HepG2 (cell line): ENCODE measurements around the gene TAS2R8. TPM values are rescaled to one million over a fixed set of nuclear protein-coding genes. Genes with fewer than 3 reads are reported as not detected.
A peak's percentile ranks its signal among the peaks of the same experiment; 100 is the strongest.

ENCODE experiments used
- ATAC-seq: fragments of 200-7000 bp; cut with Tn5 transposase; 3 replicates; pipeline ENCODE4 v1.9.1; 2020; ENCODE audit warnings: mild to moderate bottlenecking, moderate library complexity
- BruUV-seq: library from RNA; stranded (reverse); fragments of 400-500 nt; replicated peaks from 2 replicates; lab custom pipeline; 2021; lab: Mats Ljungman, UMichigan
- CTCF ChIA-PET: fragments of 300-600 bp; formaldehyde crosslinking; extraction: SDS; loops from one replicate; lab custom pipeline; 2021; ENCODE audit warnings: low total read pairs, inconsistent platforms, low intra/inter-chr PET ratio; lab: Yijun Ruan, JAX
- POLR2A ChIA-PET: fragments of 350-600 bp; sonication (Branson Sonifier 250); formaldehyde crosslinking; loops from one replicate; lab custom pipeline; 2020; ENCODE audit warnings: antibody characterized with exemption, inconsistent platforms; lab: Yijun Ruan, JAX
- DNase-seq: peaks from one replicate; pipeline ENCODE4 v3.0.0-alpha.2; 2015; ENCODE audit warnings: low spot score
- FAIRE-seq: peaks from 3 replicates; lab custom pipeline; 2011; peaks lifted over from hg19 to GRCh38; lab: Jason Lieb, UNC
- H2AFZ ChIP-seq: one replicate; pipeline ENCODE4 v1.6.1; 2011; ENCODE audit warnings: low read length, inconsistent platforms
- H3K27ac ChIP-seq: fragments of 300-600 bp; 3 replicates; pipeline ENCODE4 v1.8.0; 2011; ENCODE audit warnings: mixed run types, mild to moderate bottlenecking, mixed read lengths, low read length, inconsistent platforms; ENCODE audit not compliant: insufficient read depth; ENCODE audit errors: extremely low read length
- H3K27me3 ChIP-seq, 2 experiments: fragments of 200-600 bp in 1 of 2; 2 replicates in 1 of 2; 3 replicates in 1 of 2; pipeline versions ENCODE4 v1.6.0 to v1.8.0; 2011; ENCODE audit warnings: low read length in 2 of 2, mild to moderate bottlenecking in 2 of 2, moderate library complexity in 2 of 2, inconsistent platforms in 1 of 2; ENCODE audit not compliant: insufficient read depth in 2 of 2, control insufficient read depth in 1 of 2
- H3K36me3 ChIP-seq, 2 experiments: fragments of 200-600 bp in 1 of 2; replicated peaks in 1 of 2; 2 replicates in 1 of 2; 3 replicates in 1 of 2; pipeline versions ENCODE4 v1.5.1 to v1.8.0; 2011; ENCODE audit warnings: low read length in 2 of 2, inconsistent platforms in 1 of 2; ENCODE audit not compliant: insufficient read depth in 2 of 2, control insufficient read depth in 1 of 2
- H3K4me1 ChIP-seq: 2 replicates; pipeline ENCODE4 v1.5.1; 2012; ENCODE audit warnings: low read length, inconsistent platforms; ENCODE audit not compliant: insufficient read depth
- H3K4me2 ChIP-seq: 2 replicates; pipeline ENCODE4 v1.6.0; 2011; ENCODE audit warnings: low read depth, low read length, inconsistent platforms
- H3K4me3 ChIP-seq, 3 experiments: fragments of 200-600 bp in 1 of 3; sonication (generic), shearing (Covaris generic) in 1 of 3; replicated peaks in 1 of 3; 2 replicates each; pipeline ENCODE4 v1.5.1; 2011 to 2016; ENCODE audit warnings: low read length in 3 of 3, inconsistent platforms in 2 of 3, low read depth in 2 of 3, mild to moderate bottlenecking in 2 of 3, control low read depth in 1 of 3, mixed read lengths in 1 of 3; ENCODE audit not compliant: insufficient read depth in 1 of 3
- H3K79me2 ChIP-seq: one replicate; pipeline ENCODE4 v1.6.1; 2011; ENCODE audit warnings: low read length, inconsistent platforms; ENCODE audit not compliant: insufficient read depth
- H3K9ac ChIP-seq: 2 replicates; pipeline ENCODE4 v1.6.0; 2011; ENCODE audit warnings: mild to moderate bottlenecking, low read depth, low read length, inconsistent platforms; ENCODE audit not compliant: insufficient read depth
- H3K9me3 ChIP-seq: 2 replicates; pipeline ENCODE4 v1.5.1; 2012; ENCODE audit warnings: mild to moderate bottlenecking, low read length
- H4K20me1 ChIP-seq: 2 replicates; pipeline ENCODE4 v1.6.0; 2011; ENCODE audit warnings: inconsistent platforms, mild to moderate bottlenecking, low read length, moderate library complexity; ENCODE audit not compliant: insufficient read depth
- ATF7 ChIP-seq, 2 experiments: fragments of 450-650 bp in 1 of 2; sonication (generic) in 1 of 2; formaldehyde crosslinking in 1 of 2; IDR thresholded peaks; 2 replicates each; pipeline versions ENCODE4 v1.4.0 to v1.6.1; 2016 to 2020; ENCODE audit warnings: antibody characterized with exemption in 1 of 2, mild to moderate bottlenecking in 1 of 2, missing genetic modification reagents in 1 of 2
- CCAR2 ChIP-seq: fragments of 200-400 bp; formaldehyde crosslinking; optimal IDR thresholded peaks from 2 replicates; pipeline ENCODE3; 2018; ENCODE audit warnings: low read depth, mild to moderate bottlenecking, low read length, moderate library complexity
- MYC ChIP-seq: sonication (generic); formaldehyde crosslinking; IDR thresholded peaks from 2 replicates; pipeline ENCODE4 v1.9.0; 2021; ENCODE audit warnings: missing genetic modification reagents, borderline replicate concordance
- POLR2AphosphoS2 ChIP-seq: IDR thresholded peaks from 2 replicates; pipeline ENCODE4 v1.6.1; 2011; ENCODE audit warnings: low read depth, low read length, improper control_type of control experiment
- SKI ChIP-seq: fragments of 450-650 bp; IDR thresholded peaks from one replicate; pipeline ENCODE4 v1.6.1; 2018; ENCODE audit warnings: mild to moderate bottlenecking; ENCODE audit not compliant: partially characterized antibody
- SRY ChIP-seq: sonication (generic); formaldehyde crosslinking; IDR thresholded peaks from 2 replicates; pipeline ENCODE4 v1.8.0; 2022; ENCODE audit warnings: mild to moderate bottlenecking, missing genetic modification reagents
- U2AF2 ChIP-seq: fragments of 200-400 bp; formaldehyde crosslinking; IDR thresholded peaks from 2 replicates; pipeline ENCODE4 v1.6.1; 2017; ENCODE audit warnings: low read depth, mild to moderate bottlenecking, low read length
- ZNF136 ChIP-seq: sonication (generic); formaldehyde crosslinking; IDR thresholded peaks from 2 replicates; pipeline ENCODE4 v1.8.1; 2022; ENCODE audit warnings: low read depth, mild to moderate bottlenecking, moderate library complexity, missing genetic modification reagents
- WGBS: methylation state at CpG from one replicate; pipeline ENCODE4 v1.1.6; 2017; ENCODE audit warnings: low lambda C conversion rate; 5-methylcytosine and 5-hydroxymethylcytosine counted together
- in situ Hi-C: cut with HindIII; loops from 2 replicates; pipeline ENCODE4 v1.10.0; 2017; ENCODE audit warnings: low pct_unique_long_range_greater_than_20kb; ENCODE audit not compliant: extremely low pct_ligation_motif_present
- intact Hi-C: fragments of 100-400 bp; cut with micrococcal nuclease; formaldehyde crosslinking; loops from one replicate; pipeline ENCODE4 v1.10.0; 2022; ENCODE audit not compliant: unreplicated experiment
- polyA plus RNA-seq, 8 experiments: library from polyadenylated mRNA; depleted of rRNA in 3 of 8; stranded (reverse) in 7 of 8; unstranded in 1 of 8; fragments of >200 nt; fragmentation: Illumina TruSeq in 4 of 8; extraction: Trizol in 4 of 8; gene quantifications; 2 replicates each; pipeline versions ENCODE4 v1.2.1 to v1.2.3, GENCODE V29; 2011 to 2016; ENCODE audit warnings: low read depth in 4 of 8, missing spikeins in 1 of 8, mixed read lengths in 1 of 8; ENCODE audit not compliant: insufficient read depth in 1 of 8
- total RNA-seq, 5 experiments: library from RNA; depleted of rRNA; stranded (reverse); fragments of >200 nt; fragmentation: Illumina TruSeq; extraction: Trizol; gene quantifications; 2 replicates each; pipeline ENCODE4 v1.2.3, GENCODE V29; 2016; ENCODE audit warnings: low read depth in 1 of 5
- TF ChIP-seq, protein P1 (sequence below): sonication (generic); formaldehyde crosslinking; IDR thresholded peaks from 2 replicates; pipeline ENCODE4 v1.5.1; 2020; ENCODE audit warnings: mild to moderate bottlenecking, moderate library complexity, missing genetic modification reagents
- TF ChIP-seq, protein P2 (sequence below): sonication (generic); formaldehyde crosslinking; IDR thresholded peaks from 2 replicates; pipeline ENCODE4 v1.4.0; 2020; ENCODE audit warnings: missing genetic modification reagents; ENCODE audit errors: not compliant biosample characterization
- TF ChIP-seq, protein P3 (sequence below): sonication (generic); formaldehyde crosslinking; IDR thresholded peaks from 2 replicates; pipeline ENCODE4 v1.4.0; 2020; ENCODE audit warnings: missing genetic modification reagents
- TF ChIP-seq, protein P4 (sequence below): sonication (generic); formaldehyde crosslinking; IDR thresholded peaks from 2 replicates; pipeline ENCODE4 v1.9.0; 2021; ENCODE audit warnings: missing genetic modification reagents, mild to moderate bottlenecking, borderline replicate concordance

The TAS2R8 gene
- total and polyA plus RNA-seq, 2 of the 13 experiments (the other 11 are each of a cell fraction or from before 2014, with no cell fraction given) = 0.09 TPM; not detected in 1

DNA sequence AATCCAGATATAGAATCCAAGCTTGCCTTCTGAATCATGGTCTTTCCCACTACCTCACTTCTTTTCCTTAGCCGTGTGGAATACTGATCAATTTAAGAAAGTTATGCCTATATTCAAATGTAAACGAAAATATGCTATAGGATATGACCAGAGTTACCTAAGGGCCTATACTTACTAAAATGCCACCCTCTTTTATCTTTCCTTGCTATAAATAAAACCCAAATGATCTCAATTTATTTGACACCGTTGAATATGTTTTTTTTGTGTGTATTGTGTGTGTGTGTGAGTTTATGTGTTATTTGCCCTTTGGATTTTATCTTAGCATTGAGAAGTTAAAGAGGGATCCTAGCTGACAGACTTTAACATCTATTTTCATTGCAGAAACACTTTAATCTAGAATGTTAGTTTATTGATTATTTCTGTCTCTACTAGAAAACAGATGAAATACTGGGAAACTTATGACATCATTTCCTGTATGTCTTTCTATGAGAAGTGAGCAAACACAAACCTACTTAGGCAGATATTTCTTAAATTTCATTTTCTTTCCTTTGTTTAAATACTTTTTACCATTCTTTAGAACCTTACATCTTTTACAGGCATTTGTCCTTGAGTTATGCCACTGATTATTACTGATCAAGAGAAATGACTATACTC lies 4.9 kb upstream of the TAS2R8 start:
- Histone ChIP-seq H3K27ac (no peak overlapping the region), H3K9ac (no peak overlapping the region), H4K20me1 (no peaks in the 10 kb centered on the region), H3K4me2 (no peak overlapping the region), H3K79me2 (no peaks in the 10 kb centered on the region), H3K4me1 (no peaks in the 10 kb centered on the region), H3K36me3 (no peaks in the 10 kb centered on the region), H3K27me3 (peaks cover 0 to 4% of the 10 kb centered on the region in 2 experiments; a peak in 1 of 5 replicates), H2AFZ (no peak overlapping the region), H3K9me3 (no peaks in the 10 kb centered on the region), H3K4me3 (no peak overlapping the region)
- WGBS = 0% methylated on average over 3 of the region's 3 CpGs
- CTCF ChIA-PET = no interaction called here
- ATAC-seq = no peak
- no peak for FAIRE-seq
- intact Hi-C loops = no loop called here
- DNase-seq = no peak
- POLR2A ChIA-PET = no interaction called here
- in situ Hi-C loops = no loop called here
- TF ChIP-seq MYC (CRISPR knock-in tag) (no peak), SKI (no peak), ATF7 (IDR thresholded peaks at IDR 0.05) (peak; percentile 64), ATF7 (CRISPR knock-in tag; IDR thresholded peaks at IDR 0.05) (no peak)
- BruUV-seq = no TSS peak

DNA sequence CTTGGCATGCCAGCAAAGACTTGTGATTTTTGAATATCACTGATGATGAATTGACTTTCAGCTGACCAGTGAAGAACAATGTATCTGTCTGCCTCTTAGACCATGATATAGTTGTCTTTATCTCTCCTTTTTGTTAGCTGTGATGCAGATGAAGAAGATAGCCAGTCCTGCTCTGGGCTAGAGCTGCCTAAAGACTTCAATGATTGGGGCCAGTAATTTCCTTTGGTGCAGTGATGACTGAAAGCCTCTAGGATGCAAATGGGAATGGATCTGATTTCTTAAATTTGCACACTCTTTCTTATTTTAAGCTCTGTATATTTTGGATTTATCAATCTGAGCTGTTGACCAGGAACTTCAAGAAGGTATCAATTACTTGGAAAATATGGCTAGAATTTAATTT lies 3.0 kb upstream of the TAS2R8 start, which contains the start of gene TAS2R9:
Gene TAS2R9, minus strand, starts transcription at position 101 of the 400 bp plus-strand sequence. Its CDS starts 93 bp downstream, at position 8.
- Histone ChIP-seq H3K27me3 (peaks cover 0 to 4% of the 10 kb centered on the region in 2 experiments; a peak in 1 of 5 replicates), H3K4me2 (no peak within 1 kb of the TSS), H3K79me2 (no peaks in the 10 kb centered on the region), H3K36me3 (no peaks in the 10 kb centered on the region), H3K4me3 (no peak within 1 kb of the TSS), H3K9me3 (no peaks in the 10 kb centered on the region), H3K4me1 (no peaks in the 10 kb centered on the region), H3K9ac (no peak within 1 kb of the TSS), H4K20me1 (no peaks in the 10 kb centered on the region), H3K27ac (no peak within 1 kb of the TSS), H2AFZ (no peak within 1 kb of the TSS)
- POLR2A ChIA-PET = no interaction called here
- no TSS peak for BruUV-seq
- CTCF ChIA-PET = no interaction called here
- in situ Hi-C loops = no loop called here
- intact Hi-C loops = no loop called here
- FAIRE-seq (no peak), DNase-seq (no peak), ATAC-seq (no peak)
- TF ChIP-seq, protein P1, sequence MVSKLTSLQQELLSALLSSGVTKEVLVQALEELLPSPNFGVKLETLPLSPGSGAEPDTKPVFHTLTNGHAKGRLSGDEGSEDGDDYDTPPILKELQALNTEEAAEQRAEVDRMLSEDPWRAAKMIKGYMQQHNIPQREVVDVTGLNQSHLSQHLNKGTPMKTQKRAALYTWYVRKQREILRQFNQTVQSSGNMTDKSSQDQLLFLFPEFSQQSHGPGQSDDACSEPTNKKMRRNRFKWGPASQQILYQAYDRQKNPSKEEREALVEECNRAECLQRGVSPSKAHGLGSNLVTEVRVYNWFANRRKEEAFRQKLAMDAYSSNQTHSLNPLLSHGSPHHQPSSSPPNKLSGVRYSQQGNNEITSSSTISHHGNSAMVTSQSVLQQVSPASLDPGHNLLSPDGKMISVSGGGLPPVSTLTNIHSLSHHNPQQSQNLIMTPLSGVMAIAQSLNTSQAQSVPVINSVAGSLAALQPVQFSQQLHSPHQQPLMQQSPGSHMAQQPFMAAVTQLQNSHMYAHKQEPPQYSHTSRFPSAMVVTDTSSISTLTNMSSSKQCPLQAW (CRISPR knock-in tag) = no peak
- TF ChIP-seq CCAR2 (no peak), U2AF2 (no peak), ZNF136 (CRISPR knock-in tag) (no peak), POLR2AphosphoS2 (no peak), SRY (no peak)
- TF ChIP-seq, protein P2, sequence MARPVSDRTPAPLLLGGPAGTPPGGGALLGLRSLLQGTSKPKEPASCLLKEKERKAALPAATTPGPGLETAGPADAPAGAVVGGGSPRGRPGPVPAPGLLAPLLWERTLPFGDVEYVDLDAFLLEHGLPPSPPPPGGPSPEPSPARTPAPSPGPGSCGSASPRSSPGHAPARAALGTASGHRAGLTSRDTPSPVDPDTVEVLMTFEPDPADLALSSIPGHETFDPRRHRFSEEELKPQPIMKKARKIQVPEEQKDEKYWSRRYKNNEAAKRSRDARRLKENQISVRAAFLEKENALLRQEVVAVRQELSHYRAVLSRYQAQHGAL = no peak
- TF ChIP-seq, protein P3, sequence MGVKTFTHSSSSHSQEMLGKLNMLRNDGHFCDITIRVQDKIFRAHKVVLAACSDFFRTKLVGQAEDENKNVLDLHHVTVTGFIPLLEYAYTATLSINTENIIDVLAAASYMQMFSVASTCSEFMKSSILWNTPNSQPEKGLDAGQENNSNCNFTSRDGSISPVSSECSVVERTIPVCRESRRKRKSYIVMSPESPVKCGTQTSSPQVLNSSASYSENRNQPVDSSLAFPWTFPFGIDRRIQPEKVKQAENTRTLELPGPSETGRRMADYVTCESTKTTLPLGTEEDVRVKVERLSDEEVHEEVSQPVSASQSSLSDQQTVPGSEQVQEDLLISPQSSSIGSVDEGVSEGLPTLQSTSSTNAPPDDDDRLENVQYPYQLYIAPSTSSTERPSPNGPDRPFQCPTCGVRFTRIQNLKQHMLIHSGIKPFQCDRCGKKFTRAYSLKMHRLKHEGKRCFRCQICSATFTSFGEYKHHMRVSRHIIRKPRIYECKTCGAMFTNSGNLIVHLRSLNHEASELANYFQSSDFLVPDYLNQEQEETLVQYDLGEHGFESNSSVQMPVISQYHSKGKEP (CRISPR knock-in tag) = no peak
- TF ChIP-seq, protein P4, sequence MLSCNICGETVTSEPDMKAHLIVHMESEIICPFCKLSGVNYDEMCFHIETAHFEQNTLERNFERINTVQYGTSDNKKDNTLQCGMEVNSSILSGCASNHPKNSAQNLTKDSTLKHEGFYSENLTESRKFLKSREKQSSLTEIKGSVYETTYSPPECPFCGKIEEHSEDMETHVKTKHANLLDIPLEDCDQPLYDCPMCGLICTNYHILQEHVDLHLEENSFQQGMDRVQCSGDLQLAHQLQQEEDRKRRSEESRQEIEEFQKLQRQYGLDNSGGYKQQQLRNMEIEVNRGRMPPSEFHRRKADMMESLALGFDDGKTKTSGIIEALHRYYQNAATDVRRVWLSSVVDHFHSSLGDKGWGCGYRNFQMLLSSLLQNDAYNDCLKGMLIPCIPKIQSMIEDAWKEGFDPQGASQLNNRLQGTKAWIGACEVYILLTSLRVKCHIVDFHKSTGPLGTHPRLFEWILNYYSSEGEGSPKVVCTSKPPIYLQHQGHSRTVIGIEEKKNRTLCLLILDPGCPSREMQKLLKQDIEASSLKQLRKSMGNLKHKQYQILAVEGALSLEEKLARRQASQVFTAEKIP (CRISPR knock-in tag) = no peak
